Activated T-helper 1 cell treated with Interleukin-2 at 50 U/mL for 16 hours (primary cell): ENCODE measurements around the gene KCNK4.

Source experiments
- DNase-seq: peaks from one replicate; pipeline ENCODE4 v3.0.0-alpha.2; 2020; ENCODE audit warnings: low read depth

Gene KCNK4

GRCh38 chr11:64290352-64291261 is 495 bp upstream of the KCNK4 start:
- no peak for DNase-seq

DNA sequence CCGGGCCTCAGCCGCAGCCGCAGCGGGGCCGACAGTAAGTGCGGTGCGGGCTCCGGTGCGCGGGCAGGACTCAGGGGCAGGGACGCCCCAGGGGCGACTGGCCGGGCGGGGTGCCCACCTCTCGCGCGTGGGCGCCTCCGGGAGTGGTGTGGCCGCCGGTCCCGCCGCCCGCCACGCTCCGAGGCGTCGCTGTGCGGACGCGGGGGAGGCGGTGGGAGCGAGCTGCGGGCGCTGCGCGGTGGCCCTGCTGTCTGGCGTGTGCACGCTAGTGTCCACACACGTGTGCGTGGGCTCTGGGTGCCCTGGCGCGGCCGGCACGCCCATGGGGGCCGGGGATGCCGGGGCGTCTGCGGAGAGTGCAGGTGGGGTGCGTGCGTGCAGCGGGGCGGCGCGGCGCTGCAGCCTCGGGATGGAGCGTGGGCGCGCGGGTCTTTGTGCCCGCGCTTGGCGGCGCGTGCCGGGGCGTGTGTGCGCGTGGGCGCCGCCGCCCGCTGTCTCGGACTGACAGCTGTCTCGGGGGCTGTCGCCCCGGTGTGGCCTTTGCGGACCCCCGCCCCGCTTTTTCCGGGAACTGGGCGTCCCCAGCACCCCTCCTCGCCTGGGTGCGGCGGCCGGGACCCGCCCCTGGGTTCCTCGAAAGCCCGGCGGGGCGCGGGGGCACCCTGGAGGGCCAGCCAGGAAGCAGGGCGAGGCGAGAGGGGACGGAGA is 804 bp downstream of the KCNK4 start:
- DNase-seq: no peak

GRCh38 chr11:64292460-64293254 is 1.6 kb downstream of the KCNK4 start:
- DNase-seq: no peak

- DNase-seq: no peak
Observed at GRCh38 chr11:64294774-64295173, 3.7 kb downstream of the KCNK4 start.

GRCh38 chr11:64295760-64296159 is 4.7 kb downstream of the KCNK4 start:
- DNase-seq: no peak

DNA sequence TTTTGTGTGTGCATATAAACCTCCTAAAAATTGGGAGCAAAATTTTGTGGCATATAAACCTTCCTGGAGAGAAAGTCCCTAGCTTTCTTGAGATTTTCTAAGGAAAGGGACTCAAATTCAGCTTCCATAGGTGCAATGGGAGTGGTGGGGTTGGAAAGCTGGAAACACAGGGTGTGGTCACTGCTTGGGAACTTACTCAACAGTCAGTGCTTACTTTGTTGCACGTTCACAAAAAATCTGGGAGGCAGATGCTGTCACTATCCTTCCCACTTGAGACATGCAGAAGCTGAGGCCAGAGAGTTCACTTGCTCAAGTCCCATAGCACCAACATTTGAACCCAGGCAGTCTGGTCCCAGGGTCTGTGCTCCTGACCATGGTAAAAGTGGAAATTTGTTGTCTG is 5.1 kb downstream of the KCNK4 start:
- no peak for DNase-seq

DNA sequence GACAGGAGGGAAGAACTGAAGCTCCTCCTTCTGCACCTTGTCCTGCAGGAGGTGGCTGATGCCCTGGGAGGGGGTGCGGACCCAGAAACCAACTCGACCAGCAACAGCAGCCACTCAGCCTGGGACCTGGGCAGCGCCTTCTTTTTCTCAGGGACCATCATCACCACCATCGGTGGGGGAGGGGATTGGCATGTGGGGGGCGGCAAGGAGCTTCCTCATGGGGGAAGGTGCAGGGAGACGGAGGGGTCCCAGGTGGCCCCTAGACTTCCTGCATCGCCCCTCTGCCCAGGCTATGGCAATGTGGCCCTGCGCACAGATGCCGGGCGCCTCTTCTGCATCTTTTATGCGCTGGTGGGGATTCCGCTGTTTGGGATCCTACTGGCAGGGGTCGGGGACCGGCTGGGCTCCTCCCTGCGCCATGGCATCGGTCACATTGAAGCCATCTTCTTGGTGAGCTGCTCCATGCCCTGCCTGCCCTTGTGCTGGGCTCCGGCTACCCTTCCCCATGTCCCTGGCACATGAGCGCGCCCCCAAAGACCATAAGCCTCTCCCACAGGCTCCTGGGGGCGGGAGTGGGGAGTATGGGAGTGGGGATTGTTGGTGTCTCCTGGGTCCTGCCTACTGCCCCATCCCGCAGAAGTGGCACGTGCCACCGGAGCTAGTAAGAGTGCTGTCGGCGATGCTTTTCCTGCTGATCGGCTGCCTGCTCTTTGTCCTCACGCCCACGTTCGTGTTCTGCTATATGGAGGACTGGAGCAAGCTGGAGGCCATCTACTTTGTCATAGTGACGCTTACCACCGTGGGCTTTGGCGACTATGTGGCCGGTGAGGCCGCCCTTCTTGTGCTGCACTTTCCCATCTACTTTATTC is 6.0 kb downstream of the KCNK4 start:
- no peak for DNase-seq

DNA sequence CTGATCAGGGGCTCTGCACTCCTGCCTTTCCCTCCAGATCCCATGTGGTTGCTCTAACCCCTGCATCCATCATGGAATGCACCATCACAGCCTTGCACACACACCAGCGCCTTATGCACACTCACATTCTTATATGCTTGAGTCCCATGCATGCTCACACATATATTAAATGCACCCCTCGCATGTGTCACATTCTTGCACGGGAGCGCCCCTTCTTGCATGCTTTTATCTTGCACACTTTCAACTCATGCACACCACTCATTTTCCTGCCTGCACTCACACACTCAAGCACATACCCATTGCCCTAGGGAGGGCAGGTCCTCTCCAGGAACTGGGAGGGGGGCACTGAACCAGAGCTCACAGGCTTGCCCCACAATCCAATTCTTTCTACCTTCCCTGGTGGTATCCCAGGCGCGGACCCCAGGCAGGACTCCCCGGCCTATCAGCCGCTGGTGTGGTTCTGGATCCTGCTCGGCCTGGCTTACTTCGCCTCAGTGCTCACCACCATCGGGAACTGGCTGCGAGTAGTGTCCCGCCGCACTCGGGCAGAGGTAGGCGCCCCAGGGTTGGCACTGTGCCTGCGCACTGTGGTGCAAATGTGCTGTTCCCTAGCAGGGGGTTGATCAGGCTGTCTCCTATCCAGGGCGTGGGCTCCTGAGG is 6.7 kb downstream of the KCNK4 start:
- DNase-seq: no peak

- no peak for DNase-seq
Observed at GRCh38 chr11:64298966-64299846, 8.1 kb downstream of the KCNK4 start.

DNA sequence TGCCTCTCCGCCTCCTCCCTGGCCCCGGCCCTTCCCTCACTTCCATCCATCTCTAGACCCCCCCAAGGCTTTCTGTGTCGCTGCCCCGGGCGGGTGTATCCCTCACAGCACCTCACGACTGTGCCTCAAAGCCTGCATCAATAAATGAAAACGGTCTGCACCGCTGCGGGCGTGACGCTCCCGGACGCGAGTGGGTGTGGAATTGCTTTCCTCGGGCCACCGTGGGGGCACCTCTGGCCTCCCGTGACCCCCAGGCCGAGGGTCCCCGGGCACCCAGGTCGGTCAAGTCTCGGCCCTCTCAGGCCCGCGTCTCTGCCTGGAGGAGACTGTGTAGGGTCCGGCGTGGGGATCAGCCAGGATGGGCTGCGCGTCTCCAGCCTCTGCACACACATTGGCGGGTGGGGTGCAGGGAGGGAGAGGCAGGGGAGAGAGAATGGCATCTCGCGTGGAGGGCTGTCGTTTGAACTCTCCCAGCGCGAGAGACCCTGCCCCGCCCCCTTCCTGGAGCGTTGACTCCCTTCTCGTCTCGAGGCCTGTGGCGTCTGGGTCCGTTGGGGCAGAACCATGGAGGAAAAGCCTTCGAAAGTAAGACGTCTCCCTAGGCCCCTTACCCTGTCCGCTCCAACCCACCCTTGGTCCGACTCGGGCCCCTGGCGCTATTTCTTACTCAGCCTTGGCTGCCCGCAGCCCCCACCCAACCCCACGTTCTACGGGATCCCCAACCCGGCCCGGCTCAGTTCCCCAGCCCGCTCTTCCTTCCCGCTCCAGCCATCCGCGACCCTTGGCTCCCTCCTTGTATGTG is 8.9 kb downstream of the KCNK4 start, which contains the start of gene CATSPERZ:
Gene CATSPERZ (plus strand): TSS at position 512 of the 802 bp plus-strand sequence. CDS start 53 bp downstream, at position 565.
- no peak for DNase-seq

GRCh38 chr11:64303109-64304031 is 12.3 kb downstream of the KCNK4 start:
- DNase-seq: no peak

GRCh38 chr11:64304032-64304315 is 12.9 kb downstream of the KCNK4 start:
- DNase-seq: no peak

DNA sequence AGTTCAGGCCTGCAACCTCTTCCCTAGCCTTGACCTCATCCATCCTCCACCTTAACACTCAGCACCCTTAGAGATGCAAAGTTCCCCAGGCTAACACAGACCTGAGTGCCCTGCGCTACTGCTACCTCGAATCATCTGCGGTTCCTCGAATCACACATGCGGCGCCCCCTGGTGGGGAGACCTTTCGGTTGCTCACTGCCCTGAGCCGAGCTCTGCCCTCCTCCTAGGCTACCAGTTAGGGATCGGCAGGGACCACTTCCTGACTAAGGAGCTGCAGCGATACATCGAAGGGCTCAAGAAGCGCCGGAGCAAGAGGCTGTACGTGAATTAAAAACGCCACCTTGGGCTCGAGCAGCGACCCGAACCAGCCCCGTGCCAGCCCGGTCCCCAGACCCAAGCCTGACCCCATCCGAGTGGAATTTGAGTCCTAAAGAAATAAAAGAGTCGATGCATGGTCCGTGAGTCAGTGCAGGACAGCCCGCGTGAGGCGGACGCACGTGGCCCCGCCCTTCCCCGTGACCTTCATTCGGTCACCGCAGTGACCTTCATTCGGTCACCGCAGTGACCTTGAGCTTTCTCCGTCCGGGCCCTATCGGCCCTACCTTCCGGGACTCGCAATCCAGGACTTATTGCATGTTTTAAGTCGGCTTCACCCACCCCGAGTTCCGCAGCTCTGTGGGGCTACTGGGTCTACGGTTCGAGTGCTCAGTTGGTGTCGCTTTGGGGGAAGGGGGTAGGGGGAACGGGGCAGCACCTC is 13.4 kb downstream of the KCNK4 start:
- DNase-seq: peak; percentile 84

- peak; percentile 100 for DNase-seq
Observed at GRCh38 chr11:64305075-64305690, 14.1 kb downstream of the KCNK4 start, which contains the start of gene ESRRA. Gene ESRRA, plus strand, starts transcription at chr11:64305524. Its CDS starts 1,656 bp downstream, at chr11:64307180.

DNA sequence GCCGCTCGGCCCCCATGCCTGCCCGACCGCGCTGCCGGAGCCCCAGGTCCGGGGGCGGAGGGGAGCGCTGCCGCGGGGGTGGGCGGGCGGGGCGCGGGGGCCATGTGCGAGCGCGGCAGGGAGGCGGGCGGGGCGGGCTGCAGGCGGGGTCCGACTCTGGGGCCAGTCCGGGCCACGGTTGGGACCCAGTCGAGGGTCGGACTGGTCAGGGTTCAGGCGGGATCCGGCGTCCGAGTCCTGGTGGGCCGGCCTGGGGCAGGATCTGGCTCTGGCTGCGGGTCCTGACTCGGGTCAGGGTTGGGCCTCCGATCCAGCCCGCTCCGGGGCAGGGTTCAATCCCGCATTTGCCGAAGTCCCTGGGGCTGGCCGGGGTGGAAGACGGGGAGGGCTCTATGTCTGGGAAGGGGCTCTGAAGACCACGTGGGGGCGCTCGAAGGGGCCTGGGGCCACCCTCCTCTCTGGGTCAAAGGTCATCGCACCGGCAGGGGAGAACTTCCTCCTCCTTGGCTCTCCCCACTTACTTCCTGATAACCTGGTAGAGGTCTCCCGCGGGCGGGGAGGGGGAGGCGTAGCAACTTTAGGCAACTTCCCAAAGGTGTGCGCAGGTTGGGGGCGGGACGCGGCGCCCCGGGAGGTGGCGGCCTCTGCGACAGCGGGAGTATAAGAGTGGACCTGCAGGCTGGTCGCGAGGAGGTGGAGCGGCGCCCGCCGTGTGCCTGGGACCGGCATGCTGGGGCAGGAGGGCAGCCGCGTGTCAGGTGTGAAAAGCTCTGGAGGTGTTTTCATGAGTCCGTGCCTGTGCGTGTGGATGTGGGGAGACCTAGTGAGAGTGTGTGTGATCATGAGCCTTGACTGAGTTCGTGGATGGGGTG is 14.8 kb downstream of the KCNK4 start:
- peak; percentile 53 for DNase-seq

GRCh38 chr11:64306563-64306875 is 15.4 kb downstream of the KCNK4 start:
- DNase-seq: no peak
